Kidney (tissue), 14 donors: ENCODE results near the gene UQCRHL. TPM values are rescaled to one million over a fixed set of nuclear protein-coding genes. Genes with fewer than 3 reads are reported as not detected.

Experiments
- DNase-seq, 5 donors: peaks; one replicate each; pipeline ENCODE4 v3.0.0-alpha.2; 2013 to 2020
- FAIRE-seq: peaks from 2 replicates; lab custom pipeline; 2012; peaks lifted over from hg19 to GRCh38; lab: Jason Lieb, UNC
- H3K27ac ChIP-seq, 2 donors: one replicate each; pipeline ENCODE4 v1.7.0; 2013; ENCODE audit warnings: low read depth in 2 of 2, low read length in 2 of 2, inconsistent platforms in 1 of 2
- H3K27me3 ChIP-seq: one replicate; pipeline ENCODE4 v1.7.1; 2013; ENCODE audit warnings: low read length, inconsistent platforms; ENCODE audit not compliant: control insufficient read depth, insufficient read depth
- H3K36me3 ChIP-seq, 3 donors: one replicate each; pipeline versions ENCODE4 v1.7.0 to v1.7.1; 2013; ENCODE audit warnings: low read length in 3 of 3, control low read depth in 1 of 3, inconsistent platforms in 1 of 3; ENCODE audit not compliant: insufficient read depth in 3 of 3, control insufficient read depth in 2 of 3
- H3K4me1 ChIP-seq, 3 donors: one replicate each; pipeline versions ENCODE4 v1.7.0 to v1.7.1; 2013; ENCODE audit warnings: low read length in 3 of 3, inconsistent platforms in 1 of 3, low read depth in 1 of 3; ENCODE audit not compliant: control insufficient read depth in 2 of 3, insufficient read depth in 2 of 3
- H3K4me3 ChIP-seq, 3 donors: one replicate each; pipeline versions ENCODE4 v1.7.0 to v1.8.1; 2013; ENCODE audit warnings: low read length in 3 of 3, control low read depth in 1 of 3, inconsistent platforms in 1 of 3
- H3K9ac ChIP-seq, 3 donors: one replicate each; pipeline versions ENCODE4 v1.7.0 to v1.7.1; 2013; ENCODE audit warnings: low read length in 3 of 3, control low read depth in 1 of 3, inconsistent platforms in 1 of 3
- H3K9me3 ChIP-seq, 3 donors: one replicate each; pipeline versions ENCODE4 v1.7.0 to v1.7.1; 2013; ENCODE audit warnings: low read length in 3 of 3, control low read depth in 1 of 3, inconsistent platforms in 1 of 3; ENCODE audit not compliant: control insufficient read depth in 2 of 3, insufficient read depth in 1 of 3
- intact Hi-C: fragments of 100-400 bp; cut with DNase I; formaldehyde crosslinking; loops from one replicate; pipeline ENCODE4 v1.11.1; 2022
- polyA plus RNA-seq: library from polyadenylated mRNA; stranded (reverse); fragments of 350-450 nt; fragmentation: Illumina TruSeq; extraction: RNeasy Lipid Tissue Mini Kit (QIAGEN cat#74804); gene quantifications from one replicate; pipeline ENCODE4 v1.2.3, GENCODE V29; 2014; ENCODE audit warnings: low read depth, low replicate concordance; ENCODE audit not compliant: insufficient read depth
- total RNA-seq: library from RNA; stranded (reverse); fragmentation: NEBNext Ultra II Directional; extraction: Animal tissue kit (Norgen Biotek cat#: 25700); gene quantifications from one replicate; pipeline ENCODE4 v1.2.1, GENCODE V29; 2021
- TF ChIP-seq, protein P1 (sequence below): IDR thresholded peaks from 3 replicates; pipeline ENCODE4 v1.5.1; 2012; ENCODE audit warnings: mild to moderate bottlenecking, moderate library complexity, borderline replicate concordance; ENCODE audit not compliant: insufficient read depth; ENCODE audit errors: extremely low read depth
- donor health status: control.
- donor health status: control.
- donor health status: control.
- donor health status: control.
- donor health status: control.
- donor health status: DM: yes; HTN: yes; CAD: no.
- donor health status: Normal renal cell carcinoma (clear cell type).

The UQCRHL gene
- total and polyA plus RNA-seq, 2 donors from 2014 or later, result 0.91 to 11.8 TPM

DNA sequence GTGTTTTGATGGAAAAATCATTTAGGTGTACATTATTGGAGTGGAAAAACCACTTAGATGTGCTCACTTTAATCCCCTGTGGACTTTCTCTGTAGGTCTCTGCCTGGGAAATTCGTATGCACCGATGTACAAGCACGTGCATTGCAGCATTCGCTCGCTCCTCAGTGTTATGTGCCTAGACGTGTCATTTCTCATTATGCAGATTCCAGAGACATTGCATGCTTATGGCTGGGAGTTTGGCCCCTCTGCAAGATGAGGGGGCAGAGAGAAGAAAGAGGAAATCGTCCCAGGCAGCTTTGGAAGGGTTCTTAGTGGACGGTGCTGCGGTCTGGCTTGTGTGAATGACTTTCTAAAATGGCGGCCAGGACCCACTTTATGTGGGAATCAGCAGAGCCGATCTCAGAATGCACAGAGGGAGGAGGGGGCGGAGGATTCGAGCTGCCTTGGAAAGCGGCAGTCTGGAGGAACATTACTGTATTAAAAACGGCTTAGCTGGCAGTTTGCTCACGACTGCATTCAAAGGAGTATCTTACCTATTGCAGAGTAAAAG lies 42.4 kb upstream of the UQCRHL start:
- DNase-seq, result peak in 4 of 5 donors; percentile 87 to 96 (median 92)
- TF ChIP-seq, protein P1, sequence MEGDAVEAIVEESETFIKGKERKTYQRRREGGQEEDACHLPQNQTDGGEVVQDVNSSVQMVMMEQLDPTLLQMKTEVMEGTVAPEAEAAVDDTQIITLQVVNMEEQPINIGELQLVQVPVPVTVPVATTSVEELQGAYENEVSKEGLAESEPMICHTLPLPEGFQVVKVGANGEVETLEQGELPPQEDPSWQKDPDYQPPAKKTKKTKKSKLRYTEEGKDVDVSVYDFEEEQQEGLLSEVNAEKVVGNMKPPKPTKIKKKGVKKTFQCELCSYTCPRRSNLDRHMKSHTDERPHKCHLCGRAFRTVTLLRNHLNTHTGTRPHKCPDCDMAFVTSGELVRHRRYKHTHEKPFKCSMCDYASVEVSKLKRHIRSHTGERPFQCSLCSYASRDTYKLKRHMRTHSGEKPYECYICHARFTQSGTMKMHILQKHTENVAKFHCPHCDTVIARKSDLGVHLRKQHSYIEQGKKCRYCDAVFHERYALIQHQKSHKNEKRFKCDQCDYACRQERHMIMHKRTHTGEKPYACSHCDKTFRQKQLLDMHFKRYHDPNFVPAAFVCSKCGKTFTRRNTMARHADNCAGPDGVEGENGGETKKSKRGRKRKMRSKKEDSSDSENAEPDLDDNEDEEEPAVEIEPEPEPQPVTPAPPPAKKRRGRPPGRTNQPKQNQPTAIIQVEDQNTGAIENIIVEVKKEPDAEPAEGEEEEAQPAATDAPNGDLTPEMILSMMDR, result no peak
- no peak for FAIRE-seq
- intact Hi-C loops, result no loop called here
- Histone ChIP-seq H3K9ac (peak overlapping the region; percentile 22 to 96 (median 83)), H3K27me3 (no peaks in the 10 kb centered on the region), H3K27ac (peak overlapping the region; percentile 90 to 97), H3K9me3 (no peaks in the 10 kb centered on the region), H3K36me3 (no peaks in the 10 kb centered on the region), H3K4me3 (peak overlapping the region; percentile 86 to 96 (median 96)), H3K4me1 (peaks cover 6 to 16% (median 6%) of the 10 kb centered on the region in 3 donors)

- no peak for FAIRE-seq
- H3K4me1 ChIP-seq, result peaks cover 6 to 16% (median 6%) of the 10 kb centered on the region in 3 donors
Observed at GRCh38 chr1:15848929-15849774, 41.7 kb upstream of the UQCRHL start.

DNA sequence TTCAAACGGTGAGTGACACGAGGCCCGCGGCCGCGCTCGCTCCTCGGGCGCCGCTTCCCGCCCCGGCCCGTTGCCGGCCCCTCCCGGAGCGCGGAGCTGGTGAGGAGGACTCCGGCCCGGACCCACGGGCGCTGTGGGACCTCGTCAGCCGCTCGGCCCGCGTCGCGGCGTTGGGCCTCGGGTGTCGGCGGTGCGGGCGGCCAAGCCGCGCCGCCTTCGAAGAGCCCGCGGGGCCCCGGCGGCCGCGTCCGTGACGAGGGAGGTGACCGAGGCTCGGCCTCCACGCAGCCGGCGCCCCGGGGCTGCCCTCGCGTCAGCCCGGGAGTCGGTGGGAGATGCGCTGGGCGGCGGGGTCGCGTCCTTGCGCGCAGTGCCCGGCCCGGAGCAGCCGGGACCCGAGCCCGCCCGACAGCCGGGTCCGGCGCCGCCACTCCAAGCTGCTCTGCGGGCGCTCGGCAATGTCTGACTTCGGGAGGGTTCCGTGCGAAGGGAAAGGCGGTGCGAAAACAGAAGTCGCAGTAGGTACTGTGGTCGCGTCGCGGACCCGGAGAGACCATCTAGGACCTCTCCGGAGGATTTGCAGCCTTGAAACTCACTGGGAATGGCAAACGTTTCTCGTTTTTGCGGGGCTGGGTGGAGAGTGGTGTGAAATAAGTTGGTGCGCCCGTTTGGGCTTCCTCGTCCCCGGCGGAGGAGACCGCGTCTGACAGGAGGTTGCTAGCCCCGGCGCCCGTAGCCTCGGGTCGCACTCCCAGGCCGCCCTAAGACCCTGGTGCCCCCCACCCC lies 40.9 kb upstream of the UQCRHL start:
- intact Hi-C loops, result no loop called here

More at GRCh38 chr1:15848929-15849774, 41.7 kb upstream of the UQCRHL start:
- Histone ChIP-seq H3K27ac (peak overlapping the region; percentile 90 to 97), H3K4me3 (peak overlapping the region; percentile 86 to 96 (median 96)), H3K9ac (peak overlapping the region; percentile 83 to 99 (median 96)), H3K36me3 (no peaks in the 10 kb centered on the region), H3K27me3 (no peaks in the 10 kb centered on the region), H3K9me3 (no peaks in the 10 kb centered on the region)
- TF ChIP-seq, protein P1, result no peak
- DNase-seq, result peak; percentile 94 to 97 (median 96)
- intact Hi-C loops, result no loop called here

More for the DNA sequence above, 40.9 kb upstream of the UQCRHL start:
- Histone ChIP-seq H3K27ac (peak overlapping the region; percentile 90 to 97), H3K4me3 (peak overlapping the region; percentile 86 to 96 (median 96)), H3K36me3 (no peaks in the 10 kb centered on the region), H3K27me3 (no peaks in the 10 kb centered on the region), H3K9me3 (no peaks in the 10 kb centered on the region), H3K9ac (peak overlapping the region; percentile 83 to 99 (median 96)), H3K4me1 (peaks cover 6 to 16% (median 6%) of the 10 kb centered on the region in 3 donors)
- TF ChIP-seq, protein P1, result no peak
- peak; percentile 29 to 87 (median 46) for DNase-seq
- FAIRE-seq, result no peak
